ENCODE measurements around the gene ABCD2.

The ABCD2 gene

GRCh38 chr12:39553476-39553875 is 66.1 kb downstream of the ABCD2 start:
- TF ChIP-seq SIN3A (IDR thresholded peaks at IDR 0.05; ENCODE audit: borderline replicate concordance, insufficient read depth, low read length): no peak
- TF ChIP-seq FOXP2 (optimal IDR thresholded peaks at IDR 0.05; ENCODE audit: borderline replicate concordance, extremely low read depth, extremely low read length, insufficient read depth): no peak
- TF ChIP-seq POLR2AphosphoS5 (IDR thresholded peaks at IDR 0.05; ENCODE audit: low read depth, low read length): no peak
- no peak for TF ChIP-seq REST (IDR thresholded peaks at IDR 0.05; ENCODE audit: insufficient read depth in 1 of 2, low read depth in 2 of 2, low read length in 2 of 2)
- no peak for TF ChIP-seq TAF1 (IDR thresholded peaks at IDR 0.05; ENCODE audit: borderline replicate concordance, insufficient read depth, low read length)

GRCh38 chr12:39541471-39541870 is 78.1 kb downstream of the ABCD2 start:
- TF ChIP-seq FOXP2 (optimal IDR thresholded peaks at IDR 0.05; ENCODE audit: borderline replicate concordance, extremely low read depth, extremely low read length, insufficient read depth) (no peak), TAF1 (IDR thresholded peaks at IDR 0.05; ENCODE audit: borderline replicate concordance, insufficient read depth, low read length) (no peak), POLR2AphosphoS5 (IDR thresholded peaks at IDR 0.05; ENCODE audit: low read depth, low read length) (no peak), SIN3A (IDR thresholded peaks at IDR 0.05; ENCODE audit: borderline replicate concordance, insufficient read depth, low read length) (no peak), REST (IDR thresholded peaks at IDR 0.05; ENCODE audit: insufficient read depth in 1 of 2, low read depth in 2 of 2, low read length in 2 of 2) (no peak)

- TF ChIP-seq SIN3A (IDR thresholded peaks at IDR 0.05; ENCODE audit: borderline replicate concordance, insufficient read depth, low read length) (no peak), POLR2AphosphoS5 (IDR thresholded peaks at IDR 0.05; ENCODE audit: low read depth, low read length) (no peak), REST (IDR thresholded peaks at IDR 0.05; ENCODE audit: insufficient read depth in 1 of 2, low read depth in 2 of 2, low read length in 2 of 2) (no peak), TAF1 (IDR thresholded peaks at IDR 0.05; ENCODE audit: borderline replicate concordance, insufficient read depth, low read length) (no peak), FOXP2 (optimal IDR thresholded peaks at IDR 0.05; ENCODE audit: borderline replicate concordance, extremely low read depth, extremely low read length, insufficient read depth) (no peak)
Observed at GRCh38 chr12:39538679-39539104, 80.9 kb downstream of the ABCD2 start.

GRCh38 chr12:39533951-39534350 is 85.7 kb downstream of the ABCD2 start:
- TF ChIP-seq FOXP2 (optimal IDR thresholded peaks at IDR 0.05; ENCODE audit: borderline replicate concordance, extremely low read depth, extremely low read length, insufficient read depth) (no peak), POLR2AphosphoS5 (IDR thresholded peaks at IDR 0.05; ENCODE audit: low read depth, low read length) (no peak), REST (IDR thresholded peaks at IDR 0.05; ENCODE audit: insufficient read depth in 1 of 2, low read depth in 2 of 2, low read length in 2 of 2) (no peak), SIN3A (IDR thresholded peaks at IDR 0.05; ENCODE audit: borderline replicate concordance, insufficient read depth, low read length) (no peak), TAF1 (IDR thresholded peaks at IDR 0.05; ENCODE audit: borderline replicate concordance, insufficient read depth, low read length) (no peak)

GRCh38 chr12:39532448-39532847 is 87.2 kb downstream of the ABCD2 start:
- TF ChIP-seq TAF1 (IDR thresholded peaks at IDR 0.05; ENCODE audit: borderline replicate concordance, insufficient read depth, low read length) (no peak), FOXP2 (optimal IDR thresholded peaks at IDR 0.05; ENCODE audit: borderline replicate concordance, extremely low read depth, extremely low read length, insufficient read depth) (no peak), SIN3A (IDR thresholded peaks at IDR 0.05; ENCODE audit: borderline replicate concordance, insufficient read depth, low read length) (no peak), REST (IDR thresholded peaks at IDR 0.05; ENCODE audit: insufficient read depth in 1 of 2, low read depth in 2 of 2, low read length in 2 of 2) (no peak), POLR2AphosphoS5 (IDR thresholded peaks at IDR 0.05; ENCODE audit: low read depth, low read length) (no peak)

All from PFSK-1 (cell line).